HepG2 (cell line): Measurements from ENCODE around the gene NOTUM. TPM values are rescaled to one million over a fixed set of nuclear protein-coding genes. Genes with fewer than 3 reads are reported as not detected.

Experiments used
- CBX2 ChIP-seq, 2 experiments: fragments of 200-600 bp in 1 of 2; sonication (generic); formaldehyde crosslinking in 1 of 2; IDR thresholded peaks; 2 replicates each; pipeline versions ENCODE4 v1.7.0 to v1.8.1; 2018 to 2022; ENCODE audit warnings: low read depth in 2 of 2, low read length in 1 of 2, mild to moderate bottlenecking in 1 of 2, missing genetic modification reagents in 1 of 2
- HDAC2 ChIP-seq: sonication (generic); formaldehyde crosslinking; IDR thresholded peaks from 2 replicates; pipeline ENCODE4 v1.4.0; 2020; ENCODE audit warnings: missing genetic modification reagents
- HOXA7 ChIP-seq: sonication (generic); formaldehyde crosslinking; IDR thresholded peaks from 2 replicates; pipeline ENCODE4 v1.8.1; 2022; ENCODE audit warnings: mild to moderate bottlenecking, missing genetic modification reagents, moderate library complexity
- KLF12 ChIP-seq: sonication (generic); formaldehyde crosslinking; IDR thresholded peaks from 2 replicates; pipeline ENCODE4 v1.4.0; 2020; ENCODE audit warnings: missing genetic modification reagents, borderline replicate concordance
- KLF9 ChIP-seq: IDR thresholded peaks from 2 replicates; pipeline ENCODE4 v1.6.1; 2016; ENCODE audit warnings: low read depth
- MXD4 ChIP-seq: IDR thresholded peaks from 2 replicates; pipeline ENCODE4 v1.6.1; 2016; ENCODE audit warnings: mild to moderate bottlenecking, missing biosample characterization, missing genetic modification reagents
- PHF21A ChIP-seq: sonication (generic); formaldehyde crosslinking; IDR thresholded peaks from 2 replicates; pipeline ENCODE4 v1.5.0; 2020; ENCODE audit warnings: mild to moderate bottlenecking, missing genetic modification reagents
- PITX1 ChIP-seq: sonication (generic); formaldehyde crosslinking; IDR thresholded peaks from 2 replicates; pipeline ENCODE4 v1.5.1; 2020; ENCODE audit warnings: mild to moderate bottlenecking, missing genetic modification reagents
- TBL1XR1 ChIP-seq: fragments of 150-350 bp; IDR thresholded peaks from 2 replicates; pipeline ENCODE4 v1.6.1; 2014; ENCODE audit warnings: borderline replicate concordance, low read length; ENCODE audit not compliant: partially characterized antibody
- TMF1 ChIP-seq: sonication (generic); formaldehyde crosslinking; IDR thresholded peaks from 2 replicates; pipeline ENCODE4 v1.8.1; 2022; ENCODE audit warnings: low read depth, missing genetic modification reagents
- YEATS4 ChIP-seq: sonication (generic); formaldehyde crosslinking; IDR thresholded peaks from 2 replicates; pipeline ENCODE4 v1.4.0; 2020; ENCODE audit warnings: missing genetic modification reagents, borderline replicate concordance
- ZFP1 ChIP-seq: IDR thresholded peaks from 2 replicates; pipeline ENCODE4 v1.6.1; 2016
- ZNF205 ChIP-seq: IDR thresholded peaks from 2 replicates; pipeline ENCODE4 v1.6.1; 2018; ENCODE audit warnings: missing biosample characterization, missing genetic modification reagents
- ZNF3 ChIP-seq: IDR thresholded peaks from 2 replicates; pipeline ENCODE4 v1.7.0; 2017; ENCODE audit warnings: inconsistent platforms
- ZNF33A ChIP-seq: sonication (generic); formaldehyde crosslinking; IDR thresholded peaks from 2 replicates; pipeline ENCODE4 v1.5.1; 2020; ENCODE audit warnings: missing genetic modification reagents, mild to moderate bottlenecking, moderate library complexity, borderline replicate concordance
- ZNF644 ChIP-seq: IDR thresholded peaks from 2 replicates; pipeline ENCODE4 v1.6.1; 2016; ENCODE audit warnings: low read depth
- ZNF660 ChIP-seq: sonication (generic); formaldehyde crosslinking; IDR thresholded peaks from 2 replicates; pipeline ENCODE4 v1.5.1; 2020; ENCODE audit warnings: mild to moderate bottlenecking, low read depth, missing genetic modification reagents, borderline replicate concordance
- ZNF772 ChIP-seq: sonication (generic); formaldehyde crosslinking; IDR thresholded peaks from 2 replicates; pipeline ENCODE4 v1.5.0; 2020; ENCODE audit warnings: mild to moderate bottlenecking, missing genetic modification reagents
- ZNF775 ChIP-seq: sonication (generic); formaldehyde crosslinking; IDR thresholded peaks from 2 replicates; pipeline ENCODE4 v1.4.0; 2020; ENCODE audit warnings: missing genetic modification reagents, mild to moderate bottlenecking, moderate library complexity, borderline replicate concordance
- polyA plus RNA-seq, 8 experiments: library from polyadenylated mRNA; depleted of rRNA in 3 of 8; stranded (reverse) in 7 of 8; unstranded in 1 of 8; fragments of >200 nt; fragmentation: Illumina TruSeq in 4 of 8; extraction: Trizol in 4 of 8; gene quantifications; 2 replicates each; pipeline versions ENCODE4 v1.2.1 to v1.2.3, GENCODE V29; 2011 to 2016; ENCODE audit warnings: low read depth in 4 of 8, missing spikeins in 1 of 8, mixed read lengths in 1 of 8; ENCODE audit not compliant: insufficient read depth in 1 of 8
- total RNA-seq, 5 experiments: library from RNA; depleted of rRNA; stranded (reverse); fragments of >200 nt; fragmentation: Illumina TruSeq; extraction: Trizol; gene quantifications; 2 replicates each; pipeline ENCODE4 v1.2.3, GENCODE V29; 2016; ENCODE audit warnings: low read depth in 1 of 5
- TF ChIP-seq, protein P1 (sequence below): sonication (generic); formaldehyde crosslinking; IDR thresholded peaks from 2 replicates; pipeline ENCODE4 v1.5.0; 2020; ENCODE audit warnings: missing genetic modification reagents
- TF ChIP-seq, protein P2 (sequence below): sonication (generic); formaldehyde crosslinking; IDR thresholded peaks from 2 replicates; pipeline ENCODE4 v1.4.0; 2020; ENCODE audit warnings: missing genetic modification reagents
- TF ChIP-seq, protein P3 (sequence below): sonication (generic); IDR thresholded peaks from 2 replicates; pipeline ENCODE4 v1.6.1; 2016; ENCODE audit warnings: low read depth, borderline replicate concordance
- TF ChIP-seq, protein P4 (sequence below): sonication (generic); formaldehyde crosslinking; IDR thresholded peaks from 2 replicates; pipeline ENCODE4 v1.4.0; 2020; ENCODE audit warnings: missing genetic modification reagents
- TF ChIP-seq, protein P5 (sequence below): sonication (generic); formaldehyde crosslinking; IDR thresholded peaks from 2 replicates; pipeline ENCODE4 v1.5.0; 2020; ENCODE audit warnings: missing genetic modification reagents

The NOTUM gene
- total and polyA plus RNA-seq, 2 of the 13 experiments (the other 11 are each of a cell fraction or from before 2014, with no cell fraction given): 150 to 160 TPM

DNA sequence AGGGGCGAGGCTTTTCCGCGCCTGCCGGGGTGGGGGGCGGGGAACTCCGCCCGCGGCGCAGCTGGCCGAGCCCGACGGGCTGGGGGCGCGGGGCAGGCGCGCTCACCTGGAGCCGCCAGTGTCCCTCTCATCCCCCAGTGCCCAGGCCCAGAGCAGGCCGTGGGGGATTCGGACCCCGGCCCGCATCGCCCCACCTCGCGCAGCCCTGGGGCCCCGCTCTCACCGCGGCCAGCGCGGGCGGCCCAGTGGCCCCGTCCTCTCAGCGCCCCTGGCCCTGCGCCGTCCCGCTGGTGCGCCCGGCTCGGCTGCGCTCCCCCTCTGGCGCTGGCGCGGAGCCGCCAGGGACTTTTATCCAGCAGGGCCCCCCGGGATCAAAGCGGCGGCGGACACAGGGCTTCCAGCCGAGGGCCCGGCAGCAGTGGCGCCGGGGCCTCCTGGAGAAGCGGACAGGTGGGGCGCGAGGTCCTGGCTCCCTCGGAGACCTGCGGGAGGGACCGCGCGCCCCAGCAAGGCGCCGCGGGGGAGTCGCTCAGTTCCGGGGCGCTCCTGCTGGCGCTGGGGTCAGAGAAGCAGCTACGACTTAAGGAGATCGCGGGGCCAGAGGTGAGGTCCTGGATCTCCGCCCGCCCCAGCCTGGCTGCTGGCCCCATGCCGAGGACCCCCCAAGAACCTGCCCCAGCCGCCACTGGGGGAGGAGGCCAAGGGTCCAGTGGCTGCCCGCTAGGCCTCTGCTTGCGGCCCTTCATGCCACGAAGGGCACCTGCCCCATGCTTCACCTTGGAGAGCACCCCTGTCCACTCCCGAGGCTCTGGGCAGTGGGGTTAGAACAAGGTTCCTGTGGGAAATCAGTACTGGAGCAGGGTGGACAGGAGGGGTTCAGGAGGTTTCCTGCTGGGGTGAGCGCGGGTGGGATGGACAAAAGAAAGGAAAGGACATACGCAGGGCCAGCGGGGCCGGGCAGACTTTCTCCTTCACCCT, 823 bp upstream of the NOTUM start (continued):
- 0 out of 2 replicates have a peak, but pooled peaks have one; percentile 12 for TF ChIP-seq ZNF3 (CRISPR knock-in tag)
- no peak for TF ChIP-seq ZNF660 (CRISPR knock-in tag)
- no peak for TF ChIP-seq CBX2 (IDR thresholded peaks at IDR 0.05; ENCODE audit: low read depth, low read length)
- TF ChIP-seq CBX2 (CRISPR knock-in tag; IDR thresholded peaks at IDR 0.05; ENCODE audit: low read depth): no peak
- no peak for TF ChIP-seq ZNF775
- TF ChIP-seq, protein P1, sequence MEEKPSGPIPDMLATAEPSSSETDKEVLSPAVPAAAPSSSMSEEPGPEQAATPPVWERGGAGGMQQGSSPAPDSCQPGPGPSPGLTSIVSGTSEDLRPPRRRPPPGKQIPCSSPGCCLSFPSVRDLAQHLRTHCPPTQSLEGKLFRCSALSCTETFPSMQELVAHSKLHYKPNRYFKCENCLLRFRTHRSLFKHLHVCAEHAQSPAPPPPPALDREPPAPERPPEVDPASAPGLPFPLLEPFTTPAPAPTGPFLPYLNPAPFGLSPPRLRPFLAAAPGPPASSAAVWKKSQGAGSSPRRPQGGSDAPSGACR (CRISPR knock-in tag): no peak
- TF ChIP-seq, protein P2, sequence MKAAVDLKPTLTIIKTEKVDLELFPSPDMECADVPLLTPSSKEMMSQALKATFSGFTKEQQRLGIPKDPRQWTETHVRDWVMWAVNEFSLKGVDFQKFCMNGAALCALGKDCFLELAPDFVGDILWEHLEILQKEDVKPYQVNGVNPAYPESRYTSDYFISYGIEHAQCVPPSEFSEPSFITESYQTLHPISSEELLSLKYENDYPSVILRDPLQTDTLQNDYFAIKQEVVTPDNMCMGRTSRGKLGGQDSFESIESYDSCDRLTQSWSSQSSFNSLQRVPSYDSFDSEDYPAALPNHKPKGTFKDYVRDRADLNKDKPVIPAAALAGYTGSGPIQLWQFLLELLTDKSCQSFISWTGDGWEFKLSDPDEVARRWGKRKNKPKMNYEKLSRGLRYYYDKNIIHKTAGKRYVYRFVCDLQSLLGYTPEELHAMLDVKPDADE (CRISPR knock-in tag): no peak
- TF ChIP-seq, protein P3, sequence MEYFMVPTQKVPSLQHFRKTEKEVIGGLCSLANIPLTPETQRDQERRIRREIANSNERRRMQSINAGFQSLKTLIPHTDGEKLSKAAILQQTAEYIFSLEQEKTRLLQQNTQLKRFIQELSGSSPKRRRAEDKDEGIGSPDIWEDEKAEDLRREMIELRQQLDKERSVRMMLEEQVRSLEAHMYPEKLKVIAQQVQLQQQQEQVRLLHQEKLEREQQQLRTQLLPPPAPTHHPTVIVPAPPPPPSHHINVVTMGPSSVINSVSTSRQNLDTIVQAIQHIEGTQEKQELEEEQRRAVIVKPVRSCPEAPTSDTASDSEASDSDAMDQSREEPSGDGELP: peak; percentile 39; the same call in 1 of the 2 replicates
- TF ChIP-seq ZNF644: no peak
- no peak for TF ChIP-seq ZFP1
- TF ChIP-seq HDAC2: no peak
- TF ChIP-seq HOXA7 (CRISPR knock-in tag): no peak
- TF ChIP-seq ZNF772 (CRISPR knock-in tag): no peak
- TF ChIP-seq ZNF205 (CRISPR knock-in tag): no peak
- TF ChIP-seq, protein P4, sequence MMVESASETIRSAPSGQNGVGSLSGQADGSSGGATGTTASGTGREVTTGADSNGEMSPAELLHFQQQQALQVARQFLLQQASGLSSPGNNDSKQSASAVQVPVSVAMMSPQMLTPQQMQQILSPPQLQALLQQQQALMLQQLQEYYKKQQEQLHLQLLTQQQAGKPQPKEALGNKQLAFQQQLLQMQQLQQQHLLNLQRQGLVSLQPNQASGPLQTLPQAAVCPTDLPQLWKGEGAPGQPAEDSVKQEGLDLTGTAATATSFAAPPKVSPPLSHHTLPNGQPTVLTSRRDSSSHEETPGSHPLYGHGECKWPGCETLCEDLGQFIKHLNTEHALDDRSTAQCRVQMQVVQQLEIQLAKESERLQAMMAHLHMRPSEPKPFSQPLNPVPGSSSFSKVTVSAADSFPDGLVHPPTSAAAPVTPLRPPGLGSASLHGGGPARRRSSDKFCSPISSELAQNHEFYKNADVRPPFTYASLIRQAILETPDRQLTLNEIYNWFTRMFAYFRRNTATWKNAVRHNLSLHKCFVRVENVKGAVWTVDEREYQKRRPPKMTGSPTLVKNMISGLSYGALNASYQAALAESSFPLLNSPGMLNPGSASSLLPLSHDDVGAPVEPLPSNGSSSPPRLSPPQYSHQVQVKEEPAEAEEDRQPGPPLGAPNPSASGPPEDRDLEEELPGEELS (CRISPR knock-in tag): no peak
- peak; percentile 67; the same call in 1 of the 2 replicates for TF ChIP-seq YEATS4 (CRISPR knock-in tag)
- TF ChIP-seq MXD4 (CRISPR knock-in tag): peak; percentile 48; the same call in 1 of the 2 replicates
- TF ChIP-seq TBL1XR1: no peak
- TF ChIP-seq KLF9 (CRISPR knock-in tag): no peak
- no peak for TF ChIP-seq ZNF33A (CRISPR knock-in tag)
- TF ChIP-seq, protein P5, sequence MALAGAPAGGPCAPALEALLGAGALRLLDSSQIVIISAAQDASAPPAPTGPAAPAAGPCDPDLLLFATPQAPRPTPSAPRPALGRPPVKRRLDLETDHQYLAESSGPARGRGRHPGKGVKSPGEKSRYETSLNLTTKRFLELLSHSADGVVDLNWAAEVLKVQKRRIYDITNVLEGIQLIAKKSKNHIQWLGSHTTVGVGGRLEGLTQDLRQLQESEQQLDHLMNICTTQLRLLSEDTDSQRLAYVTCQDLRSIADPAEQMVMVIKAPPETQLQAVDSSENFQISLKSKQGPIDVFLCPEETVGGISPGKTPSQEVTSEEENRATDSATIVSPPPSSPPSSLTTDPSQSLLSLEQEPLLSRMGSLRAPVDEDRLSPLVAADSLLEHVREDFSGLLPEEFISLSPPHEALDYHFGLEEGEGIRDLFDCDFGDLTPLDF (CRISPR knock-in tag): no peak
- no peak for TF ChIP-seq TMF1
- 0 out of 2 replicates have a peak, but pooled peaks have one; percentile 6 for TF ChIP-seq PITX1 (CRISPR knock-in tag)
- TF ChIP-seq KLF12 (CRISPR knock-in tag): peak; percentile 70; the same call in 1 of the 2 replicates
- TF ChIP-seq PHF21A (CRISPR knock-in tag): no peak
